SK-N-MC (cell line): ENCODE results near the gene WDFY4.

Experiments used
- EZH2 ChIP-seq: fragments of 200-600 bp; sonication (generic); IDR thresholded peaks from one replicate; pipeline ENCODE4 v1.6.1; 2017; ENCODE audit warnings: antibody characterized with exemption
- FOXP2 ChIP-seq: optimal IDR thresholded peaks from 2 replicates; pipeline ENCODE3; 2011; ENCODE audit warnings: mild to moderate bottlenecking, moderate library complexity; ENCODE audit not compliant: insufficient read depth; ENCODE audit errors: extremely low read length, control extremely low read depth
- POLR2AphosphoS5 ChIP-seq: IDR thresholded peaks from 2 replicates; pipeline ENCODE4 v1.6.1; 2012; ENCODE audit warnings: mild to moderate bottlenecking, low read depth, low read length, borderline replicate concordance

DNA sequence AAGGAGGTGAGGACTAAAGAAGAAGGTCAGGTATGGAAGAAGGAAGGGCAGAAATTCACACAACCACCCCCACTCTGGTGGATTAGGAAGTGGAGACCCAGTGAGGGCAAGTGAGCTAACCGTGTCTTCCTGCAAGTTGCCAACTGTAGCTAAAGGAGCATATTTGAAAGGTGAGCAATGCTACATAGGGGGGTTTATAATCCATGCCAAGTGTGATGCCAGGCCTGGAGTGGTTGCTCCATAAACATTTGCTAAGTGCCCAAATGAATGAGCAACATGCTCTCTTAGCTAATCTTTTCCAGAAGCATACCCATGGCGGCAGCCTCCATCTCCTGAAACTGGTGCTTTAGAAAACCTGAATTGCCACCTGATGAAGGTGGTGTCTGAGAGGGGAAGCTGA lies 133.4 kb downstream of the WDFY4 start:
- no peak for TF ChIP-seq POLR2AphosphoS5
- TF ChIP-seq EZH2, result no peak
- no peak for TF ChIP-seq FOXP2
